ENCODE results near the gene PTPN6.

- TF ChIP-seq CTCF (IDR thresholded peaks at IDR 0.05) (no peak), POLR2A (IDR thresholded peaks at IDR 0.05) (no peak)
Observed at GRCh38 chr12:6963016-6963731, 12.0 kb downstream of the PTPN6 start.

Data from lower leg skin (tissue), 3 donors.